Spleen (tissue), 11 donors: ENCODE results near the gene FNBP1L. TPM values are rescaled to one million over a fixed set of nuclear protein-coding genes. Genes with fewer than 3 reads are reported as not detected.

ENCODE experiments used
- DNase-seq: peaks from one replicate; pipeline ENCODE4 v3.0.0-alpha.2; 2020
- H3K27ac ChIP-seq, 8 donors: fragments of 200-600 bp; sonication (generic) in 7 of 8; 1 replicate in 4 of 8; 2 replicates in 4 of 8; pipeline versions ENCODE4 v1.5.0 to v1.8.0; 2016 to 2021; ENCODE audit warnings: inconsistent platforms in 4 of 8, mild to moderate bottlenecking in 4 of 8, moderate library complexity in 1 of 8
- H3K27me3 ChIP-seq, 7 donors: fragments of 200-600 bp; sonication (generic) in 6 of 7; replicated peaks in 1 of 7; 1 replicate in 4 of 7; 2 replicates in 3 of 7; pipeline versions ENCODE4 v1.5.0 to v1.8.0; 2016 to 2021; ENCODE audit warnings: inconsistent platforms in 3 of 7, mild to moderate bottlenecking in 1 of 7
- H3K36me3 ChIP-seq, 6 donors: fragments of 200-600 bp; sonication (generic) in 5 of 6; 1 replicate in 4 of 6; 2 replicates in 2 of 6; pipeline versions ENCODE4 v1.5.0 to v1.8.0; 2016 to 2021; ENCODE audit warnings: inconsistent platforms in 2 of 6
- H3K4me1 ChIP-seq, 6 donors: fragments of 200-600 bp; sonication (generic) in 5 of 6; 1 replicate in 3 of 6; 2 replicates in 3 of 6; pipeline versions ENCODE4 v1.5.0 to v1.8.0; 2016 to 2021; ENCODE audit warnings: inconsistent platforms in 3 of 6
- H3K4me3 ChIP-seq, 8 donors: fragments of 200-600 bp; sonication (generic) in 7 of 8; 1 replicate in 4 of 8; 2 replicates in 4 of 8; pipeline versions ENCODE4 v1.5.0 to v1.8.0; 2016 to 2021; ENCODE audit warnings: inconsistent platforms in 4 of 8, mild to moderate bottlenecking in 4 of 8, moderate library complexity in 2 of 8
- H3K9me3 ChIP-seq, 8 donors: fragments of 200-600 bp; sonication (generic) in 7 of 8; 1 replicate in 4 of 8; 2 replicates in 4 of 8; pipeline versions ENCODE4 v1.5.0 to v1.8.0; 2016 to 2021; ENCODE audit warnings: inconsistent platforms in 4 of 8
- POLR2A ChIP-seq, 3 donors: fragments of 450-650 bp; IDR thresholded peaks; one replicate each; pipeline ENCODE4 v1.5.1; 2017; ENCODE audit warnings: antibody characterized with exemption in 3 of 3, mild to moderate bottlenecking in 1 of 3
- POLR2AphosphoS5 ChIP-seq, 3 donors: sonication (generic); formaldehyde crosslinking; IDR thresholded peaks; one replicate each; pipeline ENCODE4 v1.5.1; 2017; ENCODE audit warnings: antibody characterized with exemption in 3 of 3
- WGBS, 5 donors: extraction: QIAGEN DNeasy Blood & Tissue Kit in 3 of 5; methylation state at CpG; one replicate each; pipeline versions ENCODE4 v1.1.5 to v1.1.7; 2013 to 2018; 5-methylcytosine and 5-hydroxymethylcytosine counted together
- intact Hi-C: fragments of 100-400 bp; cut with DNase I; formaldehyde crosslinking; loops from one replicate; pipeline ENCODE4 v1.15.0; 2023; ENCODE audit warnings: low total_unique reads
- polyA plus RNA-seq, 3 donors: library from polyadenylated mRNA; stranded (reverse); fragments of 200-250 nt; gene quantifications; one replicate each; pipeline ENCODE4 v1.2.1, GENCODE V29; 2013
- total RNA-seq, 7 donors: library from RNA; depleted of rRNA in 3 of 7; stranded (reverse); fragments of >200 nt in 3 of 7; fragmentation: NEBNext Ultra II Directional in 4 of 7; extraction: Animal tissue kit (Norgen Biotek cat#: 25700) in 4 of 7; gene quantifications; one replicate each; pipeline versions ENCODE4 v1.1.0 to v1.2.1, GENCODE V29; 2016 to 2021
- TF ChIP-seq, protein P1 (sequence below), 11 experiments: fragments of 200-600 bp in 7 of 11; fragments of 450-650 bp in 4 of 11; sonication (generic) in 4 of 11; IDR thresholded peaks in 8 of 11; conservative IDR thresholded peaks in 3 of 11; 1 replicate in 7 of 11; 2 replicates in 4 of 11; pipeline versions ENCODE4 v1.4.0 to v1.8.0; 2016 to 2021; ENCODE audit warnings: antibody characterized with exemption in 11 of 11, inconsistent platforms in 4 of 11, mild to moderate bottlenecking in 1 of 11
- donor health status: healthy with polysubstance abuse.
- donor health status: DM: no; HTN: no; CAD: no; lungs with moderate emphysema.
- donor health status: DM: no; HTN: no; CAD: no.
- donor health status: Bipolar disorder and iron deficiency.
- donor health status: healthy.
- donor health status: DM: no; HTN: no; CAD: no.
- donor health status: DM: yes; HTN: yes; CAD: no.

The FNBP1L gene
- total and polyA plus RNA-seq, 10 donors = 1.5 to 10.0 (median 5.5) TPM

DNA sequence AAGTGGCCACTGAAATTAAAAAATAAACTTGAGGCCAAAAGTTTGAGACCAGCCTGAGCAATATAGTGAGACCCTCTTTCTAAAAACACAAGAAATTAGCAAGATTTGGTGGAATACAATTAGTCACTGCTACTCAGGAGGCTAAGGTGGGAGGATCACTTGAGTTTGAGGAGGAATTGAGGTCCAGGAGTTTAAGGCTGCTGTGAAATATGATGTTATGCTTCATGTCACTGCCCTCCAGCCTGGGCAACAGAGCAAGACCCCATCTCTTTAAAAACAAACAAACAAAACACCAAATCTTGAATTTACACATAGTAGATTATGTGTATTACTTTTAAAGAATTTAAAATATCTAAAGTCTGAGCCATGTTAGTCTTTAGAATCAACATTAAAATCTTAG, 6.3 kb upstream of the FNBP1L start:
- Histone ChIP-seq H3K4me3 (no peak overlapping the region), H3K27ac (no peak overlapping the region), H3K9me3 (no peaks in the 10 kb centered on the region), H3K36me3 (no peaks in the 10 kb centered on the region), H3K4me1 (peaks cover 0 to 6% (median 0%) of the 10 kb centered on the region in 6 donors), H3K27me3 (peaks cover 0 to 13% (median 0%) of the 10 kb centered on the region in 7 donors)
- TF ChIP-seq POLR2AphosphoS5 (IDR thresholded peaks at IDR 0.05) (no peak), POLR2A (IDR thresholded peaks at IDR 0.05) (no peak)
- TF ChIP-seq, protein P1, sequence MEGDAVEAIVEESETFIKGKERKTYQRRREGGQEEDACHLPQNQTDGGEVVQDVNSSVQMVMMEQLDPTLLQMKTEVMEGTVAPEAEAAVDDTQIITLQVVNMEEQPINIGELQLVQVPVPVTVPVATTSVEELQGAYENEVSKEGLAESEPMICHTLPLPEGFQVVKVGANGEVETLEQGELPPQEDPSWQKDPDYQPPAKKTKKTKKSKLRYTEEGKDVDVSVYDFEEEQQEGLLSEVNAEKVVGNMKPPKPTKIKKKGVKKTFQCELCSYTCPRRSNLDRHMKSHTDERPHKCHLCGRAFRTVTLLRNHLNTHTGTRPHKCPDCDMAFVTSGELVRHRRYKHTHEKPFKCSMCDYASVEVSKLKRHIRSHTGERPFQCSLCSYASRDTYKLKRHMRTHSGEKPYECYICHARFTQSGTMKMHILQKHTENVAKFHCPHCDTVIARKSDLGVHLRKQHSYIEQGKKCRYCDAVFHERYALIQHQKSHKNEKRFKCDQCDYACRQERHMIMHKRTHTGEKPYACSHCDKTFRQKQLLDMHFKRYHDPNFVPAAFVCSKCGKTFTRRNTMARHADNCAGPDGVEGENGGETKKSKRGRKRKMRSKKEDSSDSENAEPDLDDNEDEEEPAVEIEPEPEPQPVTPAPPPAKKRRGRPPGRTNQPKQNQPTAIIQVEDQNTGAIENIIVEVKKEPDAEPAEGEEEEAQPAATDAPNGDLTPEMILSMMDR (IDR thresholded peaks at IDR 0.05 in 8 of 11, conservative IDR thresholded peaks at IDR 0.05 in 3 of 11) = no peak
- DNase-seq = no peak
- intact Hi-C loops = no loop called here

DNA sequence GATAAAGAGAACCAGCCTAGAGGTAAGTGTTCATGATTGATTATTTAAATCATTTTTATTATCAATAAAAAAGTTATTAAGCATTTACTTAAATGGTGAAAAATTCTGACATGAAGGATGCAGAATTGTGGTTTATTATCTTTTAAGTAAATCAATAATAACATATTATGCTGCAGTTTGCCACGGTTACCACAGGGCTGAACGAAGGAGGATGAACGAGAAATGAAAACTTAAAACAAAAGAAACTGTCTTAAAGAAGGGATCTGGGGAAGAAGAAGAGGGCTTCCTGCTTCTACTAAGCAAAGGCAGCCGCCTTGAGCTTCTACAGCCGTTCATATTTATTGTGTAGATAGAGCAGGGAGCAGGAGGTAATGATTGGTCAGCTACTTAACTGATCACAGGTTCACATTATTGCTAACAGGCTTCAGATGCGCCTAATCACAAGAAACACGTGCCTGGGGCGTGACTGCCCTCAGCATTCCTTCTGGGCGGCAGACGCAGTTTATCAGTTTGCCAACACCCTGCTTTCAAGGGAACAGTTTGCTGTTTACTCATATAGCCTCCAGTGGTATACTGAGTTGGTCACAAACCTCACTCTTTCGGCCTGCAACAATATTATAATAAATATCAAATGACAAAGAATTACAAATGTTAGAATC, 5.8 kb upstream of the FNBP1L start:
- 71 to 83% (median 74%) methylated on average over 11 of the region's 11 CpGs for WGBS, 5 donors
- intact Hi-C loops = no loop called here
- no peaks in the 10 kb centered on the region for H3K9me3 ChIP-seq
- H3K36me3 ChIP-seq = no peaks in the 10 kb centered on the region
- peaks cover 0 to 18% (median 0%) of the 10 kb centered on the region in 7 donors for H3K27me3 ChIP-seq
- no peak for DNase-seq
- H3K4me1 ChIP-seq = peaks cover 0 to 12% (median 4%) of the 10 kb centered on the region in 6 donors
- TF ChIP-seq POLR2AphosphoS5 (IDR thresholded peaks at IDR 0.05) = no peak
- TF ChIP-seq, protein P1 (IDR thresholded peaks at IDR 0.05 in 8 of 11, conservative IDR thresholded peaks at IDR 0.05 in 3 of 11) = no peak
- TF ChIP-seq POLR2A (IDR thresholded peaks at IDR 0.05) = no peak
- H3K27ac ChIP-seq = no peak overlapping the region
- no peak overlapping the region for H3K4me3 ChIP-seq

DNA sequence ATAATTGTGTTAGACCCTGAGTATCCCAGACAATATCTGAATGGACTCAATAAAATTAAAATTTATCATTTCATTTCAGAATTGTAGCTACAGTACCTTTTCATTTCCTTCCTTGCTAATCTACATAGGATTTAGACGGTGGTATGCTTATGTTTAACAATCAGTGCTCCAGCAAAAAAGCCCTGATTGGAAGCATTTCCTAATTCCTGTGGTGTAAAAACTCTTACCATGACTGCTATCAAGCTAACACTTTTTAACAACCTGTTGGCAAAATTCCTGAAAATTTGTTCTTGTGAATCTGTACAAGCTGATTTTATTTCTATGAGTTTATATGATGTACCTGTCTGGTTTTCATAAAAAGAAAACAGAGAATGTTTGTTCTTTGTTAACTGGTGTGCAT, 5.2 kb upstream of the FNBP1L start:
- H3K36me3 ChIP-seq = no peaks in the 10 kb centered on the region
- TF ChIP-seq, protein P1 (IDR thresholded peaks at IDR 0.05 in 8 of 11, conservative IDR thresholded peaks at IDR 0.05 in 3 of 11) = no peak
- TF ChIP-seq POLR2A (IDR thresholded peaks at IDR 0.05) (no peak), POLR2AphosphoS5 (IDR thresholded peaks at IDR 0.05) (no peak)
- intact Hi-C loops = no loop called here
- 44 to 72% (median 53%) methylated on average over 1 of the region's 1 CpG for WGBS, 5 donors
- H3K27me3 ChIP-seq = peaks cover 0 to 24% (median 4%) of the 10 kb centered on the region in 7 donors
- H3K4me1 ChIP-seq = peaks cover 0 to 18% (median 10%) of the 10 kb centered on the region in 6 donors
- H3K4me3 ChIP-seq = no peak overlapping the region
- H3K9me3 ChIP-seq = no peaks in the 10 kb centered on the region
- no peak overlapping the region for H3K27ac ChIP-seq
- DNase-seq = no peak

DNA sequence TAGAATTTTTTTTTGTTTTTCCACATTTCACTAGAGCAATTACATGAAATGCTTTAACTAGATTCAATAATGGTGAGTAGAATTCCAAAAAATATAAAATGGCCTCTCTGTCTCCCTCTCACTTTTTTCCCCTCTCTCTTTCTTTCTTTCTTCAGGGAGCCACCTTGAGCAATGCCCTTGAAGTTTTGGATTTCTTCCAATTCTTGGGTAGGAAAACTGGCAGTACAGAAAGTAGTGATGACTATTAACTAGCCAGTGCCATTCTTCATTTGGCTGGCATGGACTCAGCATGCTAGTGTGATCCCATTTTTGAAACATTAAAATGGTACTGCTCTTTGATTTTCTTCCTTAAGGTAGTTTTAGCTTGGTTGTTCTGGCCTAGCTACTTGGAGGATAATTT, 4.5 kb upstream of the FNBP1L start:
- H3K9me3 ChIP-seq = no peaks in the 10 kb centered on the region
- H3K27me3 ChIP-seq = peaks cover 0 to 31% (median 11%) of the 10 kb centered on the region in 7 donors
- H3K36me3 ChIP-seq = no peaks in the 10 kb centered on the region
- no peak overlapping the region for H3K4me3 ChIP-seq
- intact Hi-C loops = no loop called here
- TF ChIP-seq, protein P1 (IDR thresholded peaks at IDR 0.05 in 8 of 11, conservative IDR thresholded peaks at IDR 0.05 in 3 of 11) = no peak
- no peak for TF ChIP-seq POLR2AphosphoS5 (IDR thresholded peaks at IDR 0.05)
- TF ChIP-seq POLR2A (IDR thresholded peaks at IDR 0.05) = no peak
- no peak for DNase-seq
- H3K27ac ChIP-seq = no peak overlapping the region
- H3K4me1 ChIP-seq = peaks cover 0 to 20% (median 16%) of the 10 kb centered on the region in 6 donors
